NCI-H446 treated with DMSO at 0.1 percent for 48 hours (cell line): ENCODE measurements around the gene IRF6.

Source experiments
- DNase-seq: peaks from one replicate; lab custom pipeline; 2025; lab: John Stamatoyannopoulos, UW

IRF6 gene

DNA sequence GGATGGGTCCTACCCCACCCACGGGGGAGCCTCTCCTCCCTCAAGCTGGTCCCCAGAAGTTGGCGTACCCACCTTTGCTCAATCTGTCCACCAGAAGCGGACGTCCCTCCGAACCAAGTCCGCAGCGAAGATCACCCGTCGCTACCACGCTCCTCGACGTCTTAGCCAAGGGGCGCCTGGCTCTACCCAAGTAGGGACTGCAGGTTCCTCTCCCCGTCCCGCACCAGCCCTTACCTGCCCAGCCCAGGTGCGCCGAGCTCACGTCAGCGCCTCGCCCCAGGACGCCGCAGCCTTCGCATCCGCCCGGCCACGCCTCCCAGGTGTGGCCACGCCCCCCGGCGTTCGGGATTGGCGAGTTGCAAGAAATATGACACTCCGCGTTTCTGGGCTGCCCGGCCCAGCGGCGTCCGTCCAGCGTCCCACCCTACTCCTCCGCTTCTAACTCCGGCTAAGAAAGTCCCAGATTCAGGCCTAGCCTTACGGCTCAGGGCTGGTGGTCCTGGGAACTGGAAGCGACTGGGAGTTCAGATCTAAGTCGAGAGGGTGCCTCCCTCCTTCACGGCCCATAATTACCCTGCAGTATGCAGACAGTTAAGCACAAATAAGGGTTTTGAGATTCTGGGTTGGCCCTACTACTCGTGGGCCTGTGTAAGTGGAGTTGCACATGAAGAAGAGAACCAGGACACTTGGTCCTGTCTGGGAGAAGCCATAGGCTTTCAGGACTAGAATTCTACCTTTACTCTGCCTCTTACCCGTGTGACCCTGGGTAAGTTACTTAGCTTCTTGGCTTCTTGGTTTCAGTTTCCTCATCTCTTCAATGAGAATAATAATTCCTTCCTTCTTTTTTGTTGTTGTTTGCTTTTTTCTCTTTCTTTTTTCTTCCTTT is at the start of gene IRF6:
Gene IRF6, minus strand, starts transcription at position 268 of the 886 bp plus-strand sequence. CDS start 4,729 bp downstream, outside the sequence.
- no peak for DNase-seq

DNA sequence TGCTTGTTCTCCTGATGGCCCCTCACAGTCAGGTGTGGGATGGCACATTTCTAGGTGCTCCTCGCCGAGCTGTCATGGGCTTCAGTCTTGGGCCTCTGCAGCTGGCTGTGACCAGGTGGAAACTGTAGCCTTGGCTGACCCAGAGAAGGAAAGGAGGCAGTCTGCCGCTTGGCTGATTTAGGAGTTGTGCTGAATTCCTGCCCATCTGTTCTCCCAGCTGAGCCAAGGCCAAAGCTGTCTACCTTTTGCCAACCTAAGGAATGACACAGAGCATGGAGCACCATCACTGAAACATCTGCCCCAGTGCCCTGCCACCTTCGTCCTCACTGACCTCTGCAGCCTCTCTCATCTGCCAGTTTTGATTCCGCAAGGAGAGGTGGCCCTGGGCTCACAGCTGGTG is 49.7 kb upstream of the IRF6 start:
- peak; percentile 35 for DNase-seq

DNA sequence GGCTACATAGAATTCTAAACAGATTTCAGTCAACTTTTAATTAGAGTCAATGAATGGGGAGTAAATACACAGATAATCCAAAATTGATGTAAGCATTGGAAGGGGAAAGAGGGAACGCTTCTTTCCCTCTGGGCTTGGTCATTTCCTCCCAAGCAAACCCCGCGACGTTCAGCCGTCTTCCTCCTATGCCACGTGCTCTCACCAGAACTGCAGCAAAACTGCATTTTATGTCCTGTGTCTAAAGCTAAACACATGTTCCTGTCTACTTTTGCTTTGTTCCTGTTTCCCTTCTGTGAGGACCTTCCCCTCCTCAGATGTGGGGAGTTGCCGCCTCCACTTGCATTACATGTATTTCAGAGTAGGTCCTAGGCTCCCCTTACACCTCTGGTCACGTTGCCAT is 49.1 kb upstream of the IRF6 start:
- DNase-seq, result no peak

DNA sequence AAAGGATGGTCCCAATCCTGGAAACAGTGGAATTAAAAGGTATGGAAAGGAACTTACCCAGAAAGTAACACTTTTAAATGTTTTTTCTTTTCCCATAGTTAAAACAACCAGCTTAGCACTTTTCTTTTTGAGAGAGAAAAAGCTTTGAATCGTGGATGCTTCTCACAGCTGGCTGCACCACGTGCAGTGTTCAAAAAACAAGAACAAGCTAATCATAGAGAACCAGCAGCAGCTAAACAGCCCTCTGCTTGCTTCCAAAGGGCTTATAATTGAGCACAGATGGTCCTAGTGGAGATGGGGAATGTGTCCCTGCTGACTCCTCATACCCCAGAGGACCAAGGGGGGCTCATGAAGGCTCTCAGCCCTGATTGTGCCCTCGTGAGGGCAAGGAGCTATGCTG is 48.3 kb upstream of the IRF6 start:
- no peak for DNase-seq

DNA sequence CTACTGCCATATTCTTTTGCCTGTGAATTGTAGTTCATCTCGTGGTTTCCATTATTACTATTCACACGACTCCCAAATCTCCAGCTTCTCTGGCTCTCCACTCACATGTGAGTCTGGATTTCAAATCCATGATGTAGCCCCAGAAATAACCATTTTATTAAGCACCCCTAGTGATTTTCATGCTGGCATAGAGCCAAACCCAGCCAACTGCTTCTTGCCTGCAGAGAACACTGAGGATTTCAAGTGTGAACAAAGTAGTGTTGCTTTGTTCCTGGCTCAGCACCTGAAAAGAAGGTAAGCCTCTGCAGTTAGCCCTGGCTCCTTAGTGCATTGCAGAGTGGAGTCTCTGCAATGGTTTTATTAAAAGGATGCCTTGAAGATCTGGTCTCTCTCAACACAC is 47.7 kb upstream of the IRF6 start:
- no peak for DNase-seq

DNA sequence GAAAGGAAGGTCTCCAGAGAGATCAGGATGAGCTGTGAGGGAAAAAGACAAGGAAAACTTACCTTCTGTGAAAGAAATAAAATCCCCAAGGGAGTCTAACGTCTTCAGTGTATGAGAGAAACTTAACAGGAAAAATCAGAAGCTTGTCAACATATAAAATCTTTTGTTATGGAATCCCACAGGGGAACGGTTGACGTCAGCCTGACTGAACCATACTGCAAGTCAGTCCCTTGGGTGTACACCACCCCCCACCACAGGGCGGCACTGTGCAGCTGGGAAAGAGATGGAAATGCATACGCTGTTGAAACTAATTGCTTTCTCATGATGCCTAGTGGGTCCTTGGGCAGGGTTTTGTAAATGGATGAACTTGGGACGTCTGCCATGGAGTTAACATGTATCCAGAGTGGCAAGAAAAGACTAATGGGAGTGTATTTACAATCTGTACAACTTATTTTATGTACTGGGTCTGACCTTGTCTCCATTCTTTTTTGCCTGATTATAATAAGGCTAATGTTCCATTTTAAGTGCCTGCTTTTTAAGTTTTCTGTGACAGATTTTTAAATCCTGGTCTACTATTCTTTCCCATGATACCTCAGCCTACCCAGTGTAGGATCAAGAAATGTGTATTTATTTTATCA is 44.5 kb upstream of the IRF6 start:
- peak; percentile 80 for DNase-seq

DNA sequence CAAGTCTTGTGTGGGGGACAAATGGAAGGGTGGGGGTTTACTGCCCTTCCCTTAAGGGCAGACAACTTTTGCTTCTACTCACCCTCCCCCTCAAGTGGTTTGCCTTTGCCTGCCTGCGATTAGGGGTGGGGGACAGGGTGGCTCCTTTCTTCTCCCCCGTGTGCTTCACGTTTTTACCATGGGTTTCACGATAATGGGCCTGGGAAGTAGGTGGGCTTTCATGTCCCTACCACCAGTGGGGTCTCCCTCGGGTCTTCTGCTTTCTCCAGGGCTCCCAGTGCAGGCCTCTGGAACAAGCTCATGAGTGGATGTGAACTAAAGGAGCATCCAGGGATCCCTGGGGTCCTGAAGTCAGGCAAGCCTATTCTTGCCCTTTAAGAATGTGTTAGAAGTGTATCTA is 43.4 kb upstream of the IRF6 start:
- DNase-seq, result no peak

DNA sequence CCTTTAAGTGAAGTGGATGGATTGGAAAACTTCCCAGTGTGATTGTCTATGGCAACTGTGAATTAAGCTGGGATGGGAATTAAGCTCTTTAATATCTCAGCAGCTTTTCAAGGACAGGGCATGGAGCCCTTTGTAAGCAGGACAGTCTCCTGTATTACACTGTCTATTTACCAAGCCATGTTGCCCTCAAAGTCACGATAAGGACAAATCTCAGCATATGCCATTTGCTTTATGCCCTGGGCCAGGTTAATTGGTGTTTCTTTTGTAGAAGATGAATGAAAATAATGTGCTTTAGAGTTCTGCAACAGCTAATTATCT is 39.4 kb upstream of the IRF6 start:
- DNase-seq, result peak; percentile 51

DNA sequence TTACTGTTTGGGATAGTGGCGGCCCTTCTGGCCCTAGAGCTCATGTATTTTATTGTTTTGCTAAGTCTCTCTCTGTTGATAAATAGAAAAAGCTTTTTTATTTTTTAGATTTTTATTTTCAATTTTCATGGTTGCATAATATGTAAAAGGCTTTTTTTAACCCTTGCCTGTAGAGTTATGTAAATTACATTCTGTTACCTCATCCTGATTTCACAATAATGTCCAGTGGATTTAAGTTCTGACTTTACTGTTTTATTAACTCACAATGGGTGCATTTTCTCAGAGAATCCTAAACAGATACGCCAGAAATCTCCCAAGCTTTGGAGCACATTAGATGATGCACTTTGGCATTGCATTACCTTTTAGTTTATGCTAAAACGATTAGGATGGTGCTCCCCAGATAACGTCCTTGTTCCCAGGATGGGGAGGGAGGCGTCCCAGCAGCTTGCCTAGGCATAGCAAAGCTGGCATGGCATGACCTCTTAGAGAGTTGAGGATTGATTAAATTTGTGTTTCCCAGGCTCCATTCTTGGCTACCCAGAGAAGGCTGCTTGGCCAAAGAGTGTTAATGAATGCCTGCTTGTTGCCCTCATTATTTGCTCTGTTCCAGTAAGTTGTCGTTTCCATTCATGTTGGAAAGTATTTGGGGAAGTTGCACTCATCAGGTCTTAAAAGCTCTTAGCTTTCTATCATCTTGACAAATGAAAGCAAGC is 38.9 kb upstream of the IRF6 start:
- no peak for DNase-seq

DNA sequence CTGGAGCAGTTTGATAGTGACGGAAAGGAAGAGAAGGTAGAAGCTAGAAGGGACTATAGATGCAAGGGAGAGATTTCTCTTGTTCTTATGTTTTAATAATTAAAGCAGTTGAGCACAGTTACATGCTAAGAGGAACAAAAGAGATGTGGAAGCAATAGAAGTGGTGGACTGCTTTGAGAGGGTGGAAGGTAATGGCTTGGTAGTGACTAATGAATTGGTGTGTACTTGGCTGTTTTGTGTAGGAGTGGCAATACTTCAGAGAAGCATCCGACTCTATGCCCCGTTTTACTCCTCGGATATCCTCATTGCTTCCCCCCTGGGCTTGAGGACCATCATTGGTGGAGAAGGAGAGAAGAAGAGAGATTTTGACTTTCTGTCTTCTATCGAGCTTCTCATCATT is 34.7 kb upstream of the IRF6 start:
- DNase-seq, result no peak

DNA sequence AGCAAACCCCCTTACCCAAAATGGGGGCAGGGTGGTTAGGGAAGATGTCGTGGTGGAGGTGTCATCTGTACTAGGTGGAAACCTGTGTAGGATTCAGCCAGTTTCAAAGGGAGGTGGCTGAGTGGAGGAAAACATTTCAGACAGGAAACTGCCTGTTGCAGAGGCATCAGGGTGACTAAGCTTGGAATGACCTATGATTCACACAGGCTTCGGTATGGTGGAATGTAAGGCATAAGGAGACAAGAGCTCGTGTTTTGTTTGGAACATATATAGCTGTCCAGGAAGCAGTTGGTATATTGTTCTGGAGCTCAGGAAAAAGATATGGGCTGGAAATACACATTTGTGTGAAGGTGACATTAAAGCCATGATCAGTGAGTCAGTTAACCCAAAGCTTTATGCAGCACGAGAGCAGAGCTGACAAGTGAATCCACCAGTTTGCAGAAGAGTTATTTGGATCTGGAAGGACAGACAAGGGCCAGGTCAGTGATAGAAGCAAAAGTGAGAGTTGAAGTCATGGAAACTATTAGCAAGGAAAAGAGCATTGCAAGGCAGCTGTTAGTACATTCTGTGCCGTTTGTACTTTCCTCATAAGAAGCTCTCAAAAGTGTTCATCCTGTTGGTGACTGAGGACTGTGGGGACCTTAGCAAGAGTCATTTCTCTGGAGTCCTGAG is 34.1 kb upstream of the IRF6 start:
- no peak for DNase-seq

DNA sequence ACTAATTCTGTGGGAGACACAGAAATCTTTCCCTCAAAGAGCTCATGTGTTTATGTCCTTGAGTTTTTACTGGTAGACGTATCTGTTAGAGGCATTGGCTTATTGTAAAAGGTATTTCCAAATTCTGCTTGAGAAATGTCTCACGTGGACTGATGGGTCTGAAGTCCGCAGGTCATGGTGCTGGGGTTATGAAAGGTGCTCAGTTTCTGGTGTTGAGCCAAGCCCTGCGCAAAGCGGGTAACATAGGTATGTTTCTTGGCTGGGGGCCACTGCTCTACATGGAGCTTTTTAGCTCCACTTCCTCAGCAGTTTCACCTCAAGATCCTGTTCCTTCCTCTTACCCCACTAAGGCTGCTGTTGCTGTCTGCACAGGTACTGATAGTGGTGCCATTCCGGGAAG is 32.6 kb upstream of the IRF6 start:
- no peak for DNase-seq

DNA sequence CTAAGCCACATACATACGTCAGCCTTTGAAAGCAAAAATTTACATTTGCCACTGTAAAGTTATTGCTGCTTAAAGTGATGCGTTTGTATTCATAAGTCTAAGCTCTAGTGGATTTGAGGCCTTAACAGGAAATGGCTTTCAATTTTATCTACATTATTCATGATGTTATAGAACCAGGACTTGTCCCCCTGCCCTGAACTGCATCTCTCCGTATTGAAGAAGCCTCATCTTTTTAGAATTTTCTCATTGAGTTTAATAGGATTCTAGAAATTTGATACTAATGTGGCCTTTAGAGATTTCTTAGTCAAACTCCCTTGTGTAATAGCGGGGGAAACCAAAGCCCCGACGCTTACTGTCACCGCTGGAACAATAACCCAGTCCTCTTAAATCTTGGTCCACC is 31.7 kb upstream of the IRF6 start:
- DNase-seq, result no peak

DNA sequence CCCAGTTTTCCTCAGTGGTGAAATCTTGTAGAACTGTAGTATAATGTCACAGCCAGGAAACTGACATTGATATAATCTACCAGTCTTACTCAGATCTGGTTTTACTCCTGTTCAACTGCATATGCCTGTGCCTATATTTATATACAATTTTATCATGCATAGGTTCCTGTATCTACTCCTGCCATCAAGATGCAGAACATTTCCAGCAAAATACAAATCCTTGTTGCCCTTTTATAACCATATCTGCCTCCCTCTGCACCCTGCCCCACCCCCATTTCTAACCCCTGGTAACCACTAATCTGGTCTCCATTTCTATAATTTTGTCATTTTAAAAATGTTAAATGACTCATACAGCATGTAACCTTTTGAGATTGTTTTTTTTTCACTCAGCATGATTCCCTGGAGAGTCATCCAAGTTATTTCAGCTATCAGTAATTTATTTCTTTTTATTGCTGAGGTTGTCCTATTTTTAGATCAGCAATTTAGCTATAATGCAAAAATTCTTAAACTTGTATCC is 29.9 kb upstream of the IRF6 start:
- DNase-seq, result no peak

DNA sequence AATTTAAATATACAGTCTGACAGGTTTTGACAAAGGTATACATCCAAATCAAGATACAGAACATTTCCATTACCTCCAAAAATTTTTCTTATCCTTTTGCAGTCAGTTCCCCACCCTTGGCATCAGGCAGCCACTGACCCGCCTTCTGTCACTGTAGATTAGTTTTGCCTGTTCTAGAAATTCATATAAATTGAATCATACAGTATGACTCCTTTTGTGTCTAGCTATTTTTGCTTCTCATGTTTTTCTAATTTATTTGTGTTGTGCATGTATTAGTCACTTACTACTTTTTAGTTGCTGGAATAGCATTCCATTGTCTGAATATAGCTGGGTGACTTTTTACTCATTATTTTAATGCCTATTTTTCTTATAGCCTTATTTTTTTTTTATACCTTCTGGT is 25.7 kb upstream of the IRF6 start:
- DNase-seq, result no peak

DNA sequence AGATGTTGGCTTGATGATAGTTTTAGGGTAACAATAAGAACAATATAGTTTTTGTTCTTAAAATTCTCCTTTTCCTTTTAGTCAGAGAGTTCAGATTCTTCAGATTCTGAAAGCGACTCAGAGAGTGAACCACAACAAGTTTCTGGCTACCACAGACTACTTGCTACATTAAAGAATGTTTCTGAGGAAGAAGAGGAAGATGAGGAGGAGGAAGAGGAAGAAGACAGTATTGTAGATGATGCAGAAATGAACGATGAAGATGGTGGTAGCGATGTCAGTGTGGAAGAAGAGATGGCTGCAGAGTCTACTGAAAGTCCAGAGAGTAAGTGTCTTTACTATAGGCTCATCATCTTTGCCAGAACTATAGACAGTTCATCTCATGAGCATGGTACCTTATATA is 24.8 kb upstream of the IRF6 start:
- no peak for DNase-seq

DNA sequence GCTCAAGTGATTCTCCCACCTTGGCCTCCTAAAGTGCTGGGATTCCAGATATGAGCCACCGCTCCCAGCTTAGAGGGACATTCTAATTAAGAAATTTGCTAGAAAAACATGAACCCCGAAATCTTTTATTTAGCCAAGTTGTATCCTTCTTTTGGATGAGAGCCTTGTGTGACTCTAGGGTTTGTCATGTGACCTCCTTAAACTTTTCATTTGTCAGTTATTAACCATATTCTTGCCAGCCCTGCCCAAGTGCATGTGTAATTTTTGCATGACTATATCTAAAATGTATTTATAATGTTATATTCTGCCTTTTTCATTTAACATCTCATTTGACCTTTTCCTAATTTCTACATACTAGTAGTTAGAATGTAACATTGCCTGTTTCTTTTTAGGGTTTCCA is 23.8 kb upstream of the IRF6 start:
- DNase-seq, result no peak

DNA sequence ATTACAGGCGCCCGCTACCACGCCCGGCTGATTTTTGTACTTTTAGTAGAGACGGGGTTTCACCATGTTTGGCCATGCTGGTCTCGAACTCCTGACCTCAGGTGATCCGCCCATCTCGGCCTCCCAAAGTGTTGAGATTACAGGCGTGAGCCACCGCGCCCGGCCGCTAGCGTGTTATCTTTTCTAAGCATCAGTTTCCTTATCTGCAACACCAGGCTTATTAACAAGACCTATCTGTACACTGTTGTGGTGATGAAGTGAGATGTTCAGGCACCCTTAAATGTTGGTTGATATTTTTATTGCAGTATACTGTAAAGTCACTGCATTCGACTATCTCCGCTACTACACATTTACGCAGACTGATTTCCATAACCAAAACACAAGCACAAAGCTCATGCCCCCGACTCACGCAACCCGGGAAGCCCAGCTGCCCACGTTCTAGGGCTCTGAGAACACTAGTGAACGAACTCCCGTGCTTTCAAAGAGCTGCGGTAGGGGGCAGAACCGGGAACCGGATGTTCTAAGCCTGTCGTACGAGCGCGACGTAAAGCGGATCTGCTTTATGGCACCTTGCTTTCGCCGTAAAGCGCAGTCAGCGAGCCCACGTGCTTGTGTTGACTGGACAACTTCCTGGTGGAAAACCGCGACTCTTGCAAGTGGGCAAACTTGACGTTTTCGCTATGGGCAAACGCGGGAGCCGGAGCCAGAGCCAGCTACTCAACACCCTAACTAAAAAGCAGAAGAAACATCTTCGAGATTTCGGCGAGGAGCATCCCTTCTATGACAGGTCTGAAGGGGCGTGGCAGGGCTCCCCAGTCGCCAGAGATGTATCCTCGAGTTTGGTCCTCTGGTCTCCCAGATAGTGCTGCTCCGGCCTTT is 21.7 kb upstream of the IRF6 start, which contains the start of gene UTP25:
Gene UTP25, plus strand, starts transcription at position 589 of the 879 bp plus-strand sequence. Its CDS starts 92 bp downstream, at position 681.
- peak; percentile 95 for DNase-seq

DNA sequence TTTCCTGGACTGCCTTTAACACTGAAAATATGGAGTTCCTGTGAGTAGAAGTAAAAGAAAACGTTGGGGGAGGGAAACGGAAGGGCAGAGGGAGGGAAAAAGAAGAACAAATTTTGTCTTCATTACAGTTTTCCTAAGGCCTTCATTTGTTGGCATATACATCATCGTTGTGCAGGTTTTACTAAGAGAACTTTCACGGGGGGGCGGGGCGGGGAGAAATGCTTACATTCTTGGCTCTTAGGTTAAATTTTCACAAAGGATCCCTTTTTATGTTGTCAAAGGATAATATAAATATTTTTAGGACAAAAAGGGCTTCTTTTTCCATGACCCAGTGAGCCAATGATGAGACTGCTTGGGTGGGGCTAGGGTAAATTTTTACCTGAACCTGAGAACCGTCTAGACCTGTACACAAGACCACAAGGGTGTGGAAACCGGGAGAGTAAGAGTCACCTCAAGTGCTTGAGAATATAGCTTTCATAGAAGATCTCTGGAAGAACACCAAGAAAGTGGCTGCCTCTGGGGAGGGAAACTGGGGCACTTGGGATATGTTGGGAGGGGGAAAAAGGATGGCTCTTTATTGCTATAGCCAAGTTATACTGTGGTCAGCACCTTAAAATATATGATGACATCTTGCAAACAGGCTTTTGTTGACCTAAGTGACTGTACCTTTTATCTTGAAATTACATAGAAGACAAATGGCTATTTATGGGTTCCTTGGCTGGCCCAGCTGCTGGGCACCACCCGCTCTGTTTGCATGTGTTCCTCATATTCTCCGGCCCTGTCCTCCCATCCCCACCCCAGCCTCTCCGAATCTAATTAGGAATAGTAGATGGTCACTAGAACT is 19.9 kb upstream of the IRF6 start:
- no peak for DNase-seq
